Measurements from ENCODE around the gene RALBP1.

GRCh38 chr18:9526458-9526857 is 51.1 kb downstream of the RALBP1 start:
- TF ChIP-seq CTCF (IDR thresholded peaks at IDR 0.05) (no peak), POLR2A (IDR thresholded peaks at IDR 0.05) (no peak)
